GM12873 (cell line): ENCODE measurements around the gene RSKR.

Experiments used
- TF ChIP-seq, protein P1 (sequence below): IDR thresholded peaks from 2 replicates; pipeline ENCODE4 v1.5.1; 2012; ENCODE audit warnings: low read depth, mild to moderate bottlenecking, moderate library complexity, low read length, control low read depth; ENCODE audit not compliant: insufficient read depth; ENCODE audit errors: missing control alignments

The RSKR gene

DNA sequence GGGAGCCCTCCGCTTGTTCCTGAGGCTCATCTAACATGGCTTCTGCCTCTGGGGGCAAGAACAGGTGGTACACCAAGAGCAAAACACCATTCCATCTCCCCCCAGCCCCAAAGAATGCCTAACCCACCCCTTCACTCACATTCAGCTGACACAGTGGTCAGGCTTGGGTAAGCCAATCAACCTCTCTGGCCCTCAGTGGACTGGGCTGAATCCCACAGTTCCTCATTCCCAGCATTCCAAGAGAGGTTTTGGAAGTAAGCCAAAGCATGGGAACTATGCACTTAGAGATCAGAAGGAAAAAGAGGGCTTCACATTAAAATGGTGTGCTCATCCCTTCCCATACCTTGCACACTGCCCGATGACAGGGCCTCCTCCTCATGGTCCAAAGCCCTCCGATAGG is 50.5 kb downstream of the RSKR start:
- TF ChIP-seq, protein P1, sequence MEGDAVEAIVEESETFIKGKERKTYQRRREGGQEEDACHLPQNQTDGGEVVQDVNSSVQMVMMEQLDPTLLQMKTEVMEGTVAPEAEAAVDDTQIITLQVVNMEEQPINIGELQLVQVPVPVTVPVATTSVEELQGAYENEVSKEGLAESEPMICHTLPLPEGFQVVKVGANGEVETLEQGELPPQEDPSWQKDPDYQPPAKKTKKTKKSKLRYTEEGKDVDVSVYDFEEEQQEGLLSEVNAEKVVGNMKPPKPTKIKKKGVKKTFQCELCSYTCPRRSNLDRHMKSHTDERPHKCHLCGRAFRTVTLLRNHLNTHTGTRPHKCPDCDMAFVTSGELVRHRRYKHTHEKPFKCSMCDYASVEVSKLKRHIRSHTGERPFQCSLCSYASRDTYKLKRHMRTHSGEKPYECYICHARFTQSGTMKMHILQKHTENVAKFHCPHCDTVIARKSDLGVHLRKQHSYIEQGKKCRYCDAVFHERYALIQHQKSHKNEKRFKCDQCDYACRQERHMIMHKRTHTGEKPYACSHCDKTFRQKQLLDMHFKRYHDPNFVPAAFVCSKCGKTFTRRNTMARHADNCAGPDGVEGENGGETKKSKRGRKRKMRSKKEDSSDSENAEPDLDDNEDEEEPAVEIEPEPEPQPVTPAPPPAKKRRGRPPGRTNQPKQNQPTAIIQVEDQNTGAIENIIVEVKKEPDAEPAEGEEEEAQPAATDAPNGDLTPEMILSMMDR: no peak
